Peyer's patch (tissue), 4 donors: ENCODE data around the gene MTCL1.

ENCODE experiments used
- CTCF ChIP-seq, 6 experiments: fragments of 450-650 bp in 4 of 6; fragments of 200-600 bp in 2 of 6; sonication (generic) in 1 of 6; IDR thresholded peaks; one replicate each; pipeline ENCODE4 v1.5.1; 2017 to 2019; ENCODE audit warnings: antibody characterized with exemption in 6 of 6, mild to moderate bottlenecking in 3 of 6, moderate library complexity in 1 of 6
- POLR2A ChIP-seq, 2 donors: fragments of 450-650 bp; IDR thresholded peaks; one replicate each; pipeline ENCODE4 v1.5.1; 2017; ENCODE audit warnings: antibody characterized with exemption in 2 of 2, mild to moderate bottlenecking in 2 of 2, moderate library complexity in 2 of 2

DNA sequence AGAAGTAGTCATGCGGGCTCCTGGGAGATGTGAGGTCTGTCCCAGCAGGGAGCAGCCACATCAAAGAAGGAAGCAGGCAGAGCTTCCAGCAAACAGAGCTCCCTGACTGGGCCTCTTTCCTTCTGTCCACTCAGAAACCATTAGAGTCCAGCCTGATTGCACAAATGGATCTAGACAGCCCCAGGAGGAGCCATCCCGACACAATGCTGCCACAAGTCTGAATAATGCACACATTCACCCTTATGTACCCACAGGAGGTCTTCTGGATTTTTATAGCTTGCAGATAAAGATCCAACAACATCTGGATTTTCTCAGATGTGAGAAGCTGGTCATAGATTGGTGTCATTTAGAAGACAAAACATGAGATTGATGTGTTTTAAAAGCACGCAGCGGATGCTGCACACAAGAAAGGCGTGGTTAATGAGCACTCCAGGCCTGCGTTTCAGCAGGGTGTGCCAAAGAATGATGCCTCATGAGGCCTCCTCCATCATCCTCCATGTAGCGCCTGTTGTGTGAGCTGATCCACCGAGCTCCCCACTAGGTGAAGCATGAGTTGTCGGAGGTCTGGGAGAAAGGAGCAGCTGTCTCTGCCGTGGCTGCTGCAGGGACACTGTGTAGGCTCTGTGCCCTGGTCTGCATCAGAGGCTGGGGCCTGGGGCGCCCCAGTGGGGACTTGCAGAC is 60.6 kb downstream of the MTCL1 start:
- TF ChIP-seq CTCF (IDR thresholded peaks at IDR 0.05) (no peak), POLR2A (IDR thresholded peaks at IDR 0.05) (no peak)
